ENCODE measurements around the gene CCDC136. TPM values are rescaled to one million over a fixed set of nuclear protein-coding genes. Genes with fewer than 3 reads are reported as not detected.

The CCDC136 gene
- 4.9 and 12.1 TPM in 2 replicates for total RNA-seq
- polyA plus RNA-seq, result 8.3 and 11.8 TPM in 2 replicates
- 5.5 and 8.8 TPM in 2 replicates for polyA plus RNA-seq (2012)
- polyA minus RNA-seq (ENCODE audit: low replicate concordance), result 5.8 and 8.0 TPM in 2 replicates

- TF ChIP-seq CTCF (conservative IDR thresholded peaks at IDR 0.05 in 1 of 2, IDR thresholded peaks at IDR 0.05 in 1 of 2; ENCODE audit: low read depth in 1 of 2, low read length in 2 of 2), result no peak
- TF ChIP-seq EZH2 (IDR thresholded peaks at IDR 0.05; ENCODE audit: low read length, missing control alignments), result no peak
- Histone ChIP-seq H3K4me1 (ENCODE audit: control insufficient read depth, extremely low read depth, insufficient read depth, low read length) (peaks cover 2% of the 10 kb centered on the region), H3K4me2 (ENCODE audit: extremely low read depth, insufficient read depth, low read length) (peak within 1 kb of the TSS; percentile 94), H4K20me1 (ENCODE audit: control insufficient read depth, extremely low read depth, insufficient read depth, low read length) (no peaks in the 10 kb centered on the region), H3K27ac (ENCODE audit: insufficient read depth, low read length) (no peak within 1 kb of the TSS), H2AFZ (ENCODE audit: low read length) (peak within 1 kb of the TSS; percentile 85), H3K27me3 (ENCODE audit: control insufficient read depth, insufficient read depth, low read length) (peaks cover 7% of the 10 kb centered on the region), H3K79me2 (ENCODE audit: control insufficient read depth, insufficient read depth, low read length) (no peaks in the 10 kb centered on the region), H3K9ac (ENCODE audit: insufficient read depth, low read length) (peak within 1 kb of the TSS; percentile 51), H3K36me3 (ENCODE audit: control insufficient read depth, insufficient read depth, low read length) (no peaks in the 10 kb centered on the region), H3K4me3 (replicated peaks in 1 of 4; ENCODE audit: control extremely low read depth in 1 of 4, insufficient read depth in 1 of 4, low read depth in 3 of 4, low read length in 4 of 4) (peak within 1 kb of the TSS; percentile 70 to 88 (median 76)), H3K9me3 (ENCODE audit: control insufficient read depth, insufficient read depth, low read depth, low read length) (no peaks in the 10 kb centered on the region)
- DNase-seq (ENCODE audit: low read depth in 2 of 2), result peak; percentile 43 to 48
Observed at GRCh38 chr7:128791121-128791971, at the start of gene CCDC136. CCDC136 (plus strand) TSS chr7:128791968; CDS start chr7:128792412, 444 bp downstream.

GRCh38 chr7:128742206-128742605 is 49.6 kb upstream of the CCDC136 start:
- peak overlapping the region; percentile 92 for H3K4me2 ChIP-seq (ENCODE audit: extremely low read depth, insufficient read depth, low read length)
- peaks cover 17% of the 10 kb centered on the region for H3K4me1 ChIP-seq (ENCODE audit: control insufficient read depth, extremely low read depth, insufficient read depth, low read length)
- H3K27ac ChIP-seq (ENCODE audit: insufficient read depth, low read length), result peak overlapping the region; percentile 99
- no peak overlapping the region for H2AFZ ChIP-seq (ENCODE audit: low read length)
- no peak overlapping the region for H3K9ac ChIP-seq (ENCODE audit: insufficient read depth, low read length)
- H4K20me1 ChIP-seq (ENCODE audit: control insufficient read depth, extremely low read depth, insufficient read depth, low read length), result peaks cover 25% of the 10 kb centered on the region
- peak; percentile 72 to 91 for DNase-seq (ENCODE audit: low read depth in 2 of 2)
- H3K27me3 ChIP-seq (ENCODE audit: control insufficient read depth, insufficient read depth, low read length), result no peaks in the 10 kb centered on the region
- no peaks in the 10 kb centered on the region for H3K9me3 ChIP-seq (ENCODE audit: control insufficient read depth, insufficient read depth, low read depth, low read length)
- peak overlapping the region; percentile 83 to 99 (median 98) for H3K4me3 ChIP-seq (replicated peaks in 1 of 4; ENCODE audit: control extremely low read depth in 1 of 4, insufficient read depth in 1 of 4, low read depth in 3 of 4, low read length in 4 of 4)
- H3K36me3 ChIP-seq (ENCODE audit: control insufficient read depth, insufficient read depth, low read length), result peaks cover 4% of the 10 kb centered on the region
- no peak for TF ChIP-seq EZH2 (IDR thresholded peaks at IDR 0.05; ENCODE audit: low read length, missing control alignments)
- no peak for TF ChIP-seq CTCF (conservative IDR thresholded peaks at IDR 0.05 in 1 of 2, IDR thresholded peaks at IDR 0.05 in 1 of 2; ENCODE audit: low read depth in 1 of 2, low read length in 2 of 2)
- peaks cover 81% of the 10 kb centered on the region for H3K79me2 ChIP-seq (ENCODE audit: control insufficient read depth, insufficient read depth, low read length)

GRCh38 chr7:128743112-128743772 is 48.5 kb upstream of the CCDC136 start:
- H3K4me2 ChIP-seq (ENCODE audit: extremely low read depth, insufficient read depth, low read length), result peak overlapping the region; percentile 92
- H3K9me3 ChIP-seq (ENCODE audit: control insufficient read depth, insufficient read depth, low read depth, low read length), result no peaks in the 10 kb centered on the region
- TF ChIP-seq CTCF (conservative IDR thresholded peaks at IDR 0.05 in 1 of 2, IDR thresholded peaks at IDR 0.05 in 1 of 2; ENCODE audit: low read depth in 1 of 2, low read length in 2 of 2), result no peak
- no peak for TF ChIP-seq EZH2 (IDR thresholded peaks at IDR 0.05; ENCODE audit: low read length, missing control alignments)
- peak overlapping the region; percentile 43 for H3K27ac ChIP-seq (ENCODE audit: insufficient read depth, low read length)
- peak in 1 of 2 donors; percentile 47 for DNase-seq (ENCODE audit: low read depth in 2 of 2)
- peak overlapping the region in 2 of 4 experiments; percentile 12 to 83 for H3K4me3 ChIP-seq (replicated peaks in 1 of 4; ENCODE audit: control extremely low read depth in 1 of 4, insufficient read depth in 1 of 4, low read depth in 3 of 4, low read length in 4 of 4)
- no peak overlapping the region for H2AFZ ChIP-seq (ENCODE audit: low read length)
- H4K20me1 ChIP-seq (ENCODE audit: control insufficient read depth, extremely low read depth, insufficient read depth, low read length), result peaks cover 31% of the 10 kb centered on the region
- H3K27me3 ChIP-seq (ENCODE audit: control insufficient read depth, insufficient read depth, low read length), result no peaks in the 10 kb centered on the region
- H3K4me1 ChIP-seq (ENCODE audit: control insufficient read depth, extremely low read depth, insufficient read depth, low read length), result peaks cover 9% of the 10 kb centered on the region
- H3K79me2 ChIP-seq (ENCODE audit: control insufficient read depth, insufficient read depth, low read length), result peaks cover 91% of the 10 kb centered on the region
- H3K36me3 ChIP-seq (ENCODE audit: control insufficient read depth, insufficient read depth, low read length), result peaks cover 6% of the 10 kb centered on the region
- no peak overlapping the region for H3K9ac ChIP-seq (ENCODE audit: insufficient read depth, low read length)
